ENCODE results near the gene DISP2.

GRCh38 chr15:40328176-40328575, 29.8 kb upstream of the DISP2 start:
- TF ChIP-seq CTCF (IDR thresholded peaks at IDR 0.05; ENCODE audit: insufficient read depth, low read depth, low read length) (no peak), EZH2 (IDR thresholded peaks at IDR 0.05; ENCODE audit: insufficient read depth, low read length) (no peak)
